ENCODE results near the gene APRT. TPM values are rescaled to one million over a fixed set of nuclear protein-coding genes. Genes with fewer than 3 reads are reported as not detected.

The APRT gene
- total and polyA plus RNA-seq, 2 of the 4 experiments (the other 2 are of a cell fraction) = 40.5 to 157 TPM

GRCh38 chr16:88767546-88768070, 44.1 kb downstream of the APRT start (continued):
- TF ChIP-seq POLR2A (IDR thresholded peaks at IDR 0.05; ENCODE audit: low read depth, low read length) = no peak

- H3K4me2 ChIP-seq (ENCODE audit: low read depth, low read length) = no peak overlapping the region
- H4K8ac ChIP-seq (ENCODE audit: low read depth in 2 of 2, low read length in 2 of 2) = no peak overlapping the region
- H3K4me1 ChIP-seq (ENCODE audit: control insufficient read depth, insufficient read depth, low read length) = peaks cover 51% of the 10 kb centered on the region
- no peak overlapping the region for H4K91ac ChIP-seq (ENCODE audit: insufficient read depth, low read depth, low read length)
- H3K23ac ChIP-seq (ENCODE audit: low read depth, low read length) = no peak overlapping the region
- no peak overlapping the region for H3K18ac ChIP-seq (ENCODE audit: low read depth, low read length)
- H3K4me3 ChIP-seq (ENCODE audit: insufficient read depth, low read depth, low read length) = no peak overlapping the region
- peaks cover 10 to 94% of the 10 kb centered on the region in 2 experiments; a peak in 3 of 4 replicates for H3K79me1 ChIP-seq (ENCODE audit: low read depth in 1 of 2, low read length in 2 of 2)
- H2BK15ac ChIP-seq (ENCODE audit: low read depth, low read length) = no peak overlapping the region
- H2BK5ac ChIP-seq (ENCODE audit: low read depth, low read length, poor library complexity, severe bottlenecking) = no peak overlapping the region
- no peak overlapping the region for H2AFZ ChIP-seq (replicated peaks; ENCODE audit: low read length, poor library complexity)
- no peak overlapping the region for H3K9ac ChIP-seq (ENCODE audit: low read depth, low read length)
- DNase-seq (no peak), ATAC-seq (ENCODE audit: low read depth) (no peak)
- H4K5ac ChIP-seq (ENCODE audit: low read depth, low read length) = no peak overlapping the region; the same call in 1 of the 2 replicates
- dilution Hi-C loops (cut with HindIII; ENCODE audit: low sequenced_read_pairs, unreplicated experiment) = no loop called here
- no peak overlapping the region for H2AK9ac ChIP-seq (replicated peaks; ENCODE audit: low read depth, low read length, poor library complexity)
- H2BK120ac ChIP-seq (ENCODE audit: low read depth, low read length) = no peak overlapping the region
- peaks cover 43% of the 10 kb centered on the region for H3K9me1 ChIP-seq (ENCODE audit: insufficient read depth, low read length)
- in situ Hi-C loops (cut with MboI; ENCODE audit: low sequenced_read_pairs) = no loop called here
- peaks cover 97% of the 10 kb centered on the region for H4K20me1 ChIP-seq (ENCODE audit: insufficient read depth, low read length)
- no peak overlapping the region for H3K4ac ChIP-seq (ENCODE audit: low read depth, low read length)
- no peak overlapping the region for H2BK20ac ChIP-seq (ENCODE audit: low read depth, low read length)
- TF ChIP-seq BHLHE40 (IDR thresholded peaks at IDR 0.05; ENCODE audit: low read depth, low read length) (no peak), CTCF (conservative IDR thresholded peaks at IDR 0.05; ENCODE audit: low read depth, low read length) (no peak)
- no peak overlapping the region for H2AK5ac ChIP-seq (ENCODE audit: low read depth, low read length)
- 79% methylated on average over 5 of the region's 11 CpGs; no CpG with 5 or more reads in 1 of the 2 experiments for WGBS, 2 experiments (ENCODE audit: extremely low coverage in 2 of 2, insufficient read length in 1 of 2)
- H3K9me3 ChIP-seq (ENCODE audit: control insufficient read depth, insufficient read depth, low read length) = no peaks in the 10 kb centered on the region
- intact Hi-C loops (cut with micrococcal nuclease) = no loop called here
- no peak overlapping the region for H3K14ac ChIP-seq (replicated peaks; ENCODE audit: low read depth, low read length)
- H3K56ac ChIP-seq (ENCODE audit: extremely low read depth, insufficient read depth, low read length) = no peak overlapping the region
- no TSS peak for BruUV-seq (replicated peaks)
- POLR2A ChIA-PET (ENCODE audit: unreplicated experiment) = no interaction called here
- no peak overlapping the region for H3K27ac ChIP-seq (ENCODE audit: insufficient read depth, low read length)
- peaks cover 8% of the 10 kb centered on the region for H3K36me3 ChIP-seq (ENCODE audit: control insufficient read depth, insufficient read depth, low read length)
- H3K27me3 ChIP-seq (ENCODE audit: control insufficient read depth, insufficient read depth, low read length) = no peaks in the 10 kb centered on the region
- CTCF ChIA-PET = interaction anchor here (0.6 to 1.3 kb wide), 2 partner anchors 29 to 69 kb away, joined by 4 read pairs; no protein-coding TSS in a partner anchor
These were observed 44.8 kb downstream of the APRT start for GRCh38 chr16:88766975-88767374.

All from IMR-90 (cell line).